ENCODE measurements around the gene GLRX.

GLRX gene

GRCh38 chr5:95773335-95774059 is 49.0 kb downstream of the GLRX start:
- DNase-seq: no peak

GRCh38 chr5:95771892-95772291 is 50.6 kb downstream of the GLRX start:
- no peak for DNase-seq

GRCh38 chr5:95770830-95771708 is 51.5 kb downstream of the GLRX start:
- no peak for DNase-seq

- DNase-seq: no peak
These were observed 53.8 kb downstream of the GLRX start for GRCh38 chr5:95768731-95769130.

GRCh38 chr5:95763941-95764340 is 58.6 kb downstream of the GLRX start:
- no peak for DNase-seq
